Psoas muscle (tissue), 8 donors: ENCODE results near the gene ZNF488. TPM values are rescaled to one million over a fixed set of nuclear protein-coding genes. Genes with fewer than 3 reads are reported as not detected.

Experiments
- ATAC-seq, 4 donors: fragments of 200-7000 bp; cut with Tn5 transposase; one replicate each; pipeline ENCODE4 v1.9.1; 2020; ENCODE audit warnings: moderate library complexity in 3 of 4, mild to moderate bottlenecking in 2 of 4
- DNase-seq, 2 donors: peaks; one replicate each; pipeline ENCODE4 v3.0.0-alpha.2; 2020
- H3K27ac ChIP-seq: fragments of 200-600 bp; one replicate; pipeline ENCODE4 v1.8.0; 2022
- H3K27me3 ChIP-seq, 3 donors: fragments of 200-600 bp in 1 of 3; one replicate each; pipeline versions ENCODE4 v1.6.1 to v1.8.0; 2013 to 2022; ENCODE audit warnings: low read length in 2 of 3, mild to moderate bottlenecking in 2 of 3, moderate library complexity in 1 of 3; ENCODE audit not compliant: insufficient read depth in 3 of 3
- H3K36me3 ChIP-seq, 2 donors: fragments of 200-600 bp in 1 of 2; one replicate each; pipeline versions ENCODE4 v1.6.1 to v1.8.0; 2013 to 2022; ENCODE audit warnings: low read depth in 1 of 2, mild to moderate bottlenecking in 1 of 2, moderate library complexity in 1 of 2; ENCODE audit not compliant: insufficient read depth in 1 of 2
- H3K4me1 ChIP-seq: fragments of 200-600 bp; one replicate; pipeline ENCODE4 v1.8.0; 2022
- H3K4me3 ChIP-seq: fragments of 200-600 bp; one replicate; pipeline ENCODE4 v1.8.0; 2022; ENCODE audit warnings: mild to moderate bottlenecking
- H3K9me3 ChIP-seq: fragments of 200-600 bp; one replicate; pipeline ENCODE4 v1.8.0; 2022
- CTCF ChIP-seq: fragments of 200-600 bp; IDR thresholded peaks from one replicate; pipeline ENCODE4 v1.8.0; 2022; ENCODE audit warnings: antibody characterized with exemption
- WGBS, 3 donors: extraction: QIAGEN DNeasy Blood & Tissue Kit; methylation state at CpG; one replicate each; pipeline versions ENCODE4 v1.1.6 to v1.1.7; 2013; 5-methylcytosine and 5-hydroxymethylcytosine counted together
- intact Hi-C, 2 donors: fragments of 100-400 bp; cut with DNase I; formaldehyde crosslinking; loops; one replicate each; pipeline versions ENCODE4 v1.11.0 to v1.14.2; 2022
- polyA plus RNA-seq, 3 donors: library from polyadenylated mRNA; stranded (reverse); fragments of 200-250 nt; gene quantifications; one replicate each; pipeline ENCODE4 v1.2.3, GENCODE V29; 2013
- total RNA-seq, 4 donors: library from RNA; stranded (reverse); fragmentation: NEBNext Ultra II Directional in 2 of 4; extraction: Animal tissue kit (Norgen Biotek cat#: 25700) in 2 of 4; gene quantifications; one replicate each; pipeline versions ENCODE4 v1.2.1 to v1.2.4, GENCODE V29; 2021 to 2023
- donor health status: healthy with polysubstance abuse.
- donor health status: DM: no; HTN: no; CAD: no; lungs with moderate emphysema.
- donor health status: Bipolar disorder and iron deficiency.
- donor health status: healthy.
- donor health status: DM: yes; HTN: yes; CAD: no.
- donor health status: DM: no; HTN: no; CAD: no.
- donor health status: DM: no; HTN: no; CAD: no.
- donor health status: DM: yes; HTN: yes; CAD: no.

The ZNF488 gene
- total and polyA plus RNA-seq, 7 donors: 0.03 to 0.15 (median 0.07) TPM; not detected in 2

GRCh38 chr10:47414227-47414592 is 30.1 kb upstream of the ZNF488 start:
- DNase-seq (no peak), ATAC-seq (no peak)
- Histone ChIP-seq H3K36me3 (no peaks in the 10 kb centered on the region), H3K9me3 (no peaks in the 10 kb centered on the region), H3K27me3 (no peaks in the 10 kb centered on the region), H3K4me3 (no peak overlapping the region), H3K27ac (no peak overlapping the region), H3K4me1 (no peaks in the 10 kb centered on the region)
- TF ChIP-seq CTCF: no peak
- WGBS, 3 donors: 94 to 97% (median 97%) methylated on average over 2 of the region's 2 CpGs
- intact Hi-C loops: no loop called here

GRCh38 chr10:47413531-47414226 is 29.6 kb upstream of the ZNF488 start:
- ATAC-seq: no peak
- no peaks in the 10 kb centered on the region for H3K36me3 ChIP-seq
- TF ChIP-seq CTCF: no peak
- no peaks in the 10 kb centered on the region for H3K9me3 ChIP-seq
- WGBS, 3 donors: 80 to 84% (median 82%) methylated on average over 14 of the region's 14 CpGs
- no peaks in the 10 kb centered on the region for H3K4me1 ChIP-seq
- no peak overlapping the region for H3K4me3 ChIP-seq
- no peak for DNase-seq
- H3K27ac ChIP-seq: no peak overlapping the region
- intact Hi-C loops: no loop called here
- no peaks in the 10 kb centered on the region for H3K27me3 ChIP-seq

- 78 to 80% (median 79%) methylated on average over 2 of the region's 2 CpGs for WGBS, 3 donors
- DNase-seq (no peak), ATAC-seq (no peak)
- no peaks in the 10 kb centered on the region for H3K36me3 ChIP-seq
- no peaks in the 10 kb centered on the region for H3K4me1 ChIP-seq
- H3K27me3 ChIP-seq: no peaks in the 10 kb centered on the region
- TF ChIP-seq CTCF: no peak
- intact Hi-C loops: no loop called here
- H3K4me3 ChIP-seq: no peak overlapping the region
- H3K27ac ChIP-seq: no peak overlapping the region
- H3K9me3 ChIP-seq: no peaks in the 10 kb centered on the region
Observed at GRCh38 chr10:47412869-47413268, 28.8 kb upstream of the ZNF488 start.

- Histone ChIP-seq H3K27me3 (no peaks in the 10 kb centered on the region), H3K4me3 (no peak overlapping the region), H3K9me3 (no peaks in the 10 kb centered on the region), H3K36me3 (no peaks in the 10 kb centered on the region), H3K4me1 (no peaks in the 10 kb centered on the region), H3K27ac (no peak overlapping the region)
- no peak for DNase-seq
- no peak for ATAC-seq
- intact Hi-C loops: no loop called here
- WGBS, 3 donors: 87 to 92% (median 90%) methylated on average over 5 of the region's 5 CpGs
- TF ChIP-seq CTCF: no peak
Observed at GRCh38 chr10:47412177-47412730, 28.2 kb upstream of the ZNF488 start.

- Histone ChIP-seq H3K4me1 (no peaks in the 10 kb centered on the region), H3K27ac (no peak overlapping the region), H3K9me3 (no peaks in the 10 kb centered on the region), H3K36me3 (no peaks in the 10 kb centered on the region), H3K27me3 (no peaks in the 10 kb centered on the region), H3K4me3 (no peak overlapping the region)
- DNase-seq (no peak), ATAC-seq (no peak)
- no peak for TF ChIP-seq CTCF
- intact Hi-C loops: no loop called here
- 78 to 88% (median 84%) methylated on average over 4 of the region's 4 CpGs for WGBS, 3 donors
Observed at GRCh38 chr10:47410862-47411261, 26.8 kb upstream of the ZNF488 start.
